Measurements from ENCODE around the gene GEMIN7. TPM values are rescaled to one million over a fixed set of nuclear protein-coding genes. Genes with fewer than 3 reads are reported as not detected.
A peak's percentile ranks its signal among the peaks of the same experiment; 100 is the strongest.

GEMIN7 gene
- total RNA-seq, 1 donor from 2014 or later, result 46.0 TPM

GRCh38 chr19:45137179-45137761 lies 58.2 kb downstream of the GEMIN7 start:
- Histone ChIP-seq H2AFZ (ENCODE audit: low read depth, low read length) (no peak overlapping the region), H3K79me2 (ENCODE audit: insufficient read depth, low read length) (peaks cover 54% of the 10 kb centered on the region), H3K9ac (ENCODE audit: low read length) (no peak overlapping the region), H3K4me3 (ENCODE audit: insufficient read depth, low read depth, low read length) (no peak overlapping the region), H3K36me3 (ENCODE audit: insufficient read depth, low read length) (peaks cover under 1% of the 10 kb centered on the region), H3K4me1 (ENCODE audit: insufficient read depth, low read length) (no peaks in the 10 kb centered on the region), H3K9me3 (ENCODE audit: insufficient read depth, low read depth, low read length) (no peaks in the 10 kb centered on the region), H4K20me1 (ENCODE audit: insufficient read depth, low read length) (peaks cover 66% of the 10 kb centered on the region), H3K27me3 (ENCODE audit: insufficient read depth, low read length) (no peaks in the 10 kb centered on the region), H3K27ac (ENCODE audit: low read depth, low read length) (no peak overlapping the region), H3K4me2 (ENCODE audit: low read length) (no peak overlapping the region)
- Mint-ChIP-seq H3K27me3 (ENCODE audit: low read depth, unreplicated experiment) (no peaks in the 10 kb centered on the region), H3K4me3 (ENCODE audit: unreplicated experiment) (no peak overlapping the region), H3K4me1 (ENCODE audit: low read depth, unreplicated experiment) (peaks cover 17% of the 10 kb centered on the region), H3K36me3 (ENCODE audit: low read depth, unreplicated experiment) (peaks cover 6% of the 10 kb centered on the region), H3K27ac (ENCODE audit: unreplicated experiment) (no peak overlapping the region), H3K9me3 (ENCODE audit: unreplicated experiment) (no peaks in the 10 kb centered on the region)
- FAIRE-seq (no peak), DNase-seq (ENCODE audit: low read depth) (peak; percentile 25)
- TF ChIP-seq CTCF (IDR thresholded peaks at IDR 0.05; ENCODE audit: insufficient read depth, low read depth, low read length), result no peak
- no peak for TF ChIP-seq EZH2 (IDR thresholded peaks at IDR 0.05; ENCODE audit: insufficient read depth, low read length)

GRCh38 chr19:45138303-45138751 lies 59.3 kb downstream of the GEMIN7 start:
- Histone ChIP-seq H3K27ac (ENCODE audit: low read depth, low read length) (no peak overlapping the region), H3K9me3 (ENCODE audit: insufficient read depth, low read depth, low read length) (no peaks in the 10 kb centered on the region), H3K9ac (ENCODE audit: low read length) (no peak overlapping the region), H3K4me2 (ENCODE audit: low read length) (no peak overlapping the region), H2AFZ (ENCODE audit: low read depth, low read length) (no peak overlapping the region), H3K79me2 (ENCODE audit: insufficient read depth, low read length) (peaks cover 45% of the 10 kb centered on the region), H4K20me1 (ENCODE audit: insufficient read depth, low read length) (peaks cover 63% of the 10 kb centered on the region), H3K36me3 (ENCODE audit: insufficient read depth, low read length) (peaks cover 3% of the 10 kb centered on the region), H3K27me3 (ENCODE audit: insufficient read depth, low read length) (no peaks in the 10 kb centered on the region), H3K4me3 (ENCODE audit: insufficient read depth, low read depth, low read length) (no peak overlapping the region), H3K4me1 (ENCODE audit: insufficient read depth, low read length) (no peaks in the 10 kb centered on the region)
- peaks cover 17% of the 10 kb centered on the region for H3K4me1 Mint-ChIP-seq (ENCODE audit: low read depth, unreplicated experiment)
- no peak for DNase-seq (ENCODE audit: low read depth)
- H3K4me3 Mint-ChIP-seq (ENCODE audit: unreplicated experiment), result no peak overlapping the region
- no peaks in the 10 kb centered on the region for H3K27me3 Mint-ChIP-seq (ENCODE audit: low read depth, unreplicated experiment)
- peaks cover 10% of the 10 kb centered on the region for H3K36me3 Mint-ChIP-seq (ENCODE audit: low read depth, unreplicated experiment)
- no peaks in the 10 kb centered on the region for H3K9me3 Mint-ChIP-seq (ENCODE audit: unreplicated experiment)
- no peak for FAIRE-seq
- H3K27ac Mint-ChIP-seq (ENCODE audit: unreplicated experiment), result no peak overlapping the region
- TF ChIP-seq CTCF (IDR thresholded peaks at IDR 0.05; ENCODE audit: insufficient read depth, low read depth, low read length), result no peak
- TF ChIP-seq EZH2 (IDR thresholded peaks at IDR 0.05; ENCODE audit: insufficient read depth, low read length), result no peak

Data from astrocyte (in vitro differentiated cells and primary cell).